ENCODE results near the gene PSMB7. TPM values are rescaled to one million over a fixed set of nuclear protein-coding genes. Genes with fewer than 3 reads are reported as not detected.

Gene PSMB7
- total RNA-seq, 1 donor from 2014 or later = 142 TPM

- no peak for DNase-seq (ENCODE audit: low spot score in 2 of 2, unreplicated experiment in 2 of 2)
- Mint-ChIP-seq H3K4me1 (peaks cover 9% of the 10 kb centered on the region), H3K36me3 (peaks cover 16% of the 10 kb centered on the region), H3K4me3 (no peak overlapping the region), H3K27ac (no peak overlapping the region), H3K27me3 (ENCODE audit: low read depth) (no peaks in the 10 kb centered on the region), H3K9me3 (peaks cover 12% of the 10 kb centered on the region)
- no peak for TF ChIP-seq CTCF (IDR thresholded peaks at IDR 0.05; ENCODE audit: unreplicated experiment)
Observed at GRCh38 chr9:124373851-124374250, 41.4 kb downstream of the PSMB7 start.

- H3K4me1 Mint-ChIP-seq = peaks cover 14% of the 10 kb centered on the region
- DNase-seq (ENCODE audit: low spot score in 2 of 2, unreplicated experiment in 2 of 2) = no peak
- no peak for TF ChIP-seq CTCF (IDR thresholded peaks at IDR 0.05; ENCODE audit: unreplicated experiment)
- no peak overlapping the region for H3K27ac Mint-ChIP-seq
- H3K27me3 Mint-ChIP-seq (ENCODE audit: low read depth) = no peaks in the 10 kb centered on the region
- H3K4me3 Mint-ChIP-seq = no peak overlapping the region
- H3K36me3 Mint-ChIP-seq = peaks cover 16% of the 10 kb centered on the region
- H3K9me3 Mint-ChIP-seq = peaks cover 12% of the 10 kb centered on the region
Observed at GRCh38 chr9:124373386-124373785, 41.9 kb downstream of the PSMB7 start.

GRCh38 chr9:124372038-124372437, 43.2 kb downstream of the PSMB7 start:
- no peak overlapping the region for H3K27ac Mint-ChIP-seq
- peaks cover 16% of the 10 kb centered on the region for H3K36me3 Mint-ChIP-seq

GRCh38 chr9:124370896-124371582, 44.2 kb downstream of the PSMB7 start:
- TF ChIP-seq CTCF (IDR thresholded peaks at IDR 0.05; ENCODE audit: unreplicated experiment) = no peak
- no peaks in the 10 kb centered on the region for H3K27me3 Mint-ChIP-seq (ENCODE audit: low read depth)
- H3K4me3 Mint-ChIP-seq = no peak overlapping the region
- peaks cover 20% of the 10 kb centered on the region for H3K4me1 Mint-ChIP-seq
- H3K27ac Mint-ChIP-seq = no peak overlapping the region
- peaks cover 12% of the 10 kb centered on the region for H3K9me3 Mint-ChIP-seq
- DNase-seq (ENCODE audit: low spot score in 2 of 2, unreplicated experiment in 2 of 2) = no peak
- peaks cover 22% of the 10 kb centered on the region for H3K36me3 Mint-ChIP-seq

More at GRCh38 chr9:124372038-124372437, 43.2 kb downstream of the PSMB7 start:
- Mint-ChIP-seq H3K9me3 (peaks cover 12% of the 10 kb centered on the region), H3K4me1 (peaks cover 16% of the 10 kb centered on the region), H3K27me3 (ENCODE audit: low read depth) (no peaks in the 10 kb centered on the region), H3K4me3 (no peak overlapping the region)
- DNase-seq (ENCODE audit: low spot score in 2 of 2, unreplicated experiment in 2 of 2) = no peak
- TF ChIP-seq CTCF (IDR thresholded peaks at IDR 0.05; ENCODE audit: unreplicated experiment) = no peak

- H3K36me3 Mint-ChIP-seq = peaks cover 17% of the 10 kb centered on the region
- no peak overlapping the region for H3K4me3 Mint-ChIP-seq
- H3K9me3 Mint-ChIP-seq = peaks cover 12% of the 10 kb centered on the region
- no peak for TF ChIP-seq CTCF (IDR thresholded peaks at IDR 0.05; ENCODE audit: unreplicated experiment)
- no peak for DNase-seq (ENCODE audit: low spot score in 2 of 2, unreplicated experiment in 2 of 2)
- no peak overlapping the region for H3K27ac Mint-ChIP-seq
- H3K4me1 Mint-ChIP-seq = peaks cover 20% of the 10 kb centered on the region
- H3K27me3 Mint-ChIP-seq (ENCODE audit: low read depth) = no peaks in the 10 kb centered on the region
Observed at GRCh38 chr9:124369231-124369797, 45.9 kb downstream of the PSMB7 start.
